ENCODE measurements around the gene FMN2. TPM values are rescaled to one million over a fixed set of nuclear protein-coding genes. Genes with fewer than 3 reads are reported as not detected.
"Not testable (repeated sequence)": the region's sequence is repeated elsewhere in the genome, so short reads cannot be mapped to it uniquely, and the experiment has no call there.

FMN2 gene
- total RNA-seq, 1 donor from 2014 or later: 0.69 TPM

DNA sequence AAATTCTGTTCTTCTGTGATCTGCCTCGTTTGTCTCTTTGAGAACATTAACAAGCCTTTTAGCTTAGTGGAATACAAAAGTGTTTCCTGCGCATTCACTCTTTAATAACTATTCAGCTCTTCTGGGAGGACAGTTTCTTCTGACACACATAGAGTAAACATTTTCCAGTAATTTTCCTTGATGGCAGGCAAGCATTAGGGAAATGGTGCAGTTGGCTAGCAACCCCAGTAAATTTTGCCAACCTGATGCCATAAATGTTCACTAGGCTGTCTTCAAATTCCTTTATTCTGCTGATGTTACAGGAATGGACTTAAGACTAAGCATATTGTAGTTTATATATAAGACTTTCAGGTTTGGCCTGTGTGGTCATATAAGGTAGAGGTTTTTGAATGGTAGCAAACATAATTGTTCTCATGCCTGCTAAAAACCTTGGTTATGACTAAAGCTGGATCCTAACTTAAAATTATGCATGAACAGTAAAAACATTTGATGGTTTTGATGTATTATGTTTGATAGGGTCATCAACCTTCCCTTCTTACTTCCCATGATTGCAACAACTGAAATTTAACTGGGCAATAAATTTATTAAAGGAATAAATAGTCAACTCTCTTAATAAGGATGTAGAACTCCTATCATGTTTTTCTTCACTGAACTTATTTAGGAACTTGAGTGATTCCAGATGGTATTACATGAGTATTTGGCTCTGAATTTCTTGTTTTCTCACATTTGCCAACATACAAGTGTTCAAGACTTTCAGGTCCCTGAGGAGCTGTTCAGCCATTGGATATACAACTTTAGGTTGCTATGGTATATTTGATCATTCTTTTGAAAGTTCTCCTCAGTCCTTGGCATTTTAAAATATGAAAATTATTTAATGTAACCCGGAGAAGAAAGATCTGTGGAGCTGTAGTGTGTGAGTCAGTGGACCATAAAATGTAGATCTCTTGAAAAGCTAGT lies 223.4 kb downstream of the FMN2 start:
- DNase-seq: peak; percentile 94

DNA sequence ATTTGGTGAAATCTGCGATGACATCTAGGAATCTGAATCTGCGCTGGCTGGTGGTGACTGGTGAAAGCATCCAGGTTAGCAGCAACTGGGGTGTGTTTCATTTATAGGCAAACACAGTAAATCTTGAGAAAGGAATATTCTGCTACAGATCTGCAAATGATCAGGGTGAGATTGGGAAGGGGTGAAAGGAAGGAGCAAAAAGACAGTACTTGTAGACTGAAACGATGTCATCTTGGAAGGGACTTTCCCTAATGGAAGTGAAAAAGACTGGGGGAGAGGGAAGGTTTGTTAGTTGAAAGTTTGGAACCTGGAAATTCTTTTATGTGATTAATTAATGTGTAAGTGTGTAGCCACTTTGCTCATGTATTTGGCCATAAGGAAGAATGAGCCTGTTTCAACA lies 228.3 kb downstream of the FMN2 start:
- DNase-seq: no peak

DNA sequence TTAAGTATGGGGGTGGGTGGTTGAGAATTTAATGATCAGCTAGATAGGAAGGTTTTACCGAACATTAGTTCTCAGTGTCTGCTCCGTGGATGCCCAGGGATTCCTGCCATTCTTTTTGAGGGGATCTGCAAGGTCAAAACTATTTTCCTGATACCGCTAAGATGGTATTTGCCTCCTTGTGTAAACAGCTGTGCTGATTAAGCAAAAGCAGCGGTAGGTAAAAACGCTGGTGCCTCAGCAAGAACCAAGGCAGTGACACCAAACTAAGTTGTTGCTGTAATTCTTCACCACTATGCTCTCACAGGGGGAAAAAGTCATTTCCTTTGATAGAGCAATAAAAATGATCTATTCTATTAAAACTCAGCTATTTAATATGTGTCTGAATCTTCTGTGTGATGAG lies 229.0 kb downstream of the FMN2 start:
- no peak for DNase-seq

DNA sequence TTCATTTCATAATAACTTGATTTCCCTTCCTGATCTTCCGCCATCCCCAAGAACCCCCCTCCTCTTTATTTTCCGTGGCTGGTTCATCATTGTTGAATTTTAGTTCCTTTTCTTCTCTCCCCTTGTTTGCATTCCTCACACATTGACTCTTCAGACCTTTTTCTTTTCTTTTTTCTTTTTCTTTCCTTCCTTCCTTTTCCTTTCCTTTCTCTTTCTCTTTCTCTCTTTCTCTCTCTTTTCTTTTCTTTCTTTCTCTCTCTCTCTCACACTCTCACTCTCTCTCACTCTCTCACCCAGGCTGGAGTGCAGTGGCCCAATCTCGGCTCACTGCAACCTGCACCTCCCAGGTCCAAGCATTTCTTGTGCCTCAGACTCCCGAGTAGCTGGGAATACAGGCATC lies 231.3 kb downstream of the FMN2 start:
- DNase-seq: no peak

DNA sequence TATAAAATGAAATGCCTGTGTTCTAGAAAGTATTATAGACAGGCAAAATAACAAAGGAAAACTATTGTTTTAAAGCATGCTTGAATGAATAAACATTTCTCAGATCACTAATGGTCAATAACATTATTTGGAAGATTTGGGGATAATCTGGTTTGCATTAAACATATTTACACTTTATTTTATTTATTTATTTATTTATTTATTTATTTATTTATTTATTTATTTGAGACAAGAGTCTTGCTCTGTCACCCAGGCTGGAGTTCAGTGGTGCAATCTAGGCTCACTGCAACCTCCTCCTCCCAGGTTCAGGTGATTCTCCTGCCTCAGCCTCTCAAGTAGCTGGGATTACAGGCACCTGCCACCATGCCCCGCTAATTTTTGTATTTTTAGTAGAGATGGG lies 236.7 kb downstream of the FMN2 start:
- DNase-seq: not testable (repeated sequence)

DNA sequence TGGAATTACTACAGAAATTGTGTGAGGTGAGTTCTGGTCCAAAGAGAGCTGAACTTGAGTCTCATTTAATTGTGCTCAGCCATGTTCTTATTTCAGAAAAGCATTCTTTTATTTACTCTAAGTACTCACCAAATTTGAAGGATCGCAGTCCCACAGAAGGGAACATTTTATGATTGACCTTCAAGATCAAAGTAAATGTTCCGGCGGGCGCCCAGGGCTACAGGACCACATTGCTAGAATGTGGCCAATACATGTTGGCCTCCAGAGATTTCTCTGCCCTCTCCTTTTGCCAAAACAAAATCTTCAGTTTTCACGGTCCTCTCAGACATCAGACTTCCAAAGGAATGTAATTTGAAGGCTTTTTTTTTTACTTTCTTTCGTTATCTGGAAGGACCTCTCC lies 237.8 kb downstream of the FMN2 start:
- no peak for DNase-seq

DNA sequence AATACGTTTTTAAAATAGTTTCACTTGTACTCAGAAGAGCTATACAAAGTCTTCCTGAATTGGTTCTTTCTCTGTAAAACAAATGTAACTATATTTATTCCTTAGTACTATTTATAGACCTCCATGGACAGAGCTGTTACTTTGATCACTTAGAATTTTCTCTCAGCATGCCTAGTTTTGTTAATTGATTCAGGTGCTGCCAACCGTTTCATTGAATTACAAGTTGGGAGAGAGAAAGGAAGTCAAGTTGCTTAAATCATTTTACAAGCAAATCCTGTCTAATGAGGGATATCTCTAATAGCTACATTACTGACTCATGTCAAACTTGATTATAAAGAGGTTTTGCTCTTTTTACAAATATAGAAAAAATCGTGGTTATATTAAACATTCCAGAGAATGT lies 241.0 kb downstream of the FMN2 start:
- DNase-seq: no peak

DNA sequence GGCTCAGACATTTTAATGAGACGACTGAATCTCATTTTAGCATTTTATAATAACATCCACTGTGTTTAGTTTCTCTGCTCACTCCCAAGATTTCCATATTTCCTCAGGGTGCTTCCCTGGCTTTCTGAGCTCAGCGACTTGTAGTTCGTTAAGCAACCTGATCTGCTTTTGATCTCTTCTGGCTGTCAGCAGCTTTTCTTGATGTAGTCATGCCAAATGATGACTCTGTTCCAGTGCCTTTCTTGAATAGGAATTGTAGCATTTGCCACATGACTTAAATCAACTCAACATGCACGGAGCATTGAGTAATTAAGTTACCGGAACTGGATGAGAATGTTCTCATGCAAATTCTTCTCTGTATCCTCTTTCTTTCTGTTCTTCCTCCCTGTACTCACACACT lies 246.1 kb downstream of the FMN2 start:
- peak; percentile 93 for DNase-seq

DNA sequence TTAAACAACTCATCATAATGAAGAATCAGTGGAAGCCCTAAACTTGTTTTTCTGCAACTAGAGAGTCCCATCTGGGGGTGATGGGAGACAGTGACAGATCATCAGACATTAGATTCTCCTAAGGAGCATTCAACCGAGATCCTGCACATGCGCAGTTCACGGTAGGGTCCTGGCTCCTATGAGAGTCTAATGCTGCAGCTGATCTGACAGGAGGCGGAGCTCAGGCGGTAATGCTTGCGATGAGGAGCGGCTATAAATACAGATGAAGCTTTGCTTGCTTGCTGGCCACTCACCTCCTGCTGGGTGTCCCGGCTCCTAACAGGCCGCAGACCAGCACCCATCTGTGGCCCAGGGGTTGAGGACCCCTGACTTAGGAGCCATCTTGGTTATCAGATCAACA lies 247.2 kb downstream of the FMN2 start:
- DNase-seq: no peak

DNA sequence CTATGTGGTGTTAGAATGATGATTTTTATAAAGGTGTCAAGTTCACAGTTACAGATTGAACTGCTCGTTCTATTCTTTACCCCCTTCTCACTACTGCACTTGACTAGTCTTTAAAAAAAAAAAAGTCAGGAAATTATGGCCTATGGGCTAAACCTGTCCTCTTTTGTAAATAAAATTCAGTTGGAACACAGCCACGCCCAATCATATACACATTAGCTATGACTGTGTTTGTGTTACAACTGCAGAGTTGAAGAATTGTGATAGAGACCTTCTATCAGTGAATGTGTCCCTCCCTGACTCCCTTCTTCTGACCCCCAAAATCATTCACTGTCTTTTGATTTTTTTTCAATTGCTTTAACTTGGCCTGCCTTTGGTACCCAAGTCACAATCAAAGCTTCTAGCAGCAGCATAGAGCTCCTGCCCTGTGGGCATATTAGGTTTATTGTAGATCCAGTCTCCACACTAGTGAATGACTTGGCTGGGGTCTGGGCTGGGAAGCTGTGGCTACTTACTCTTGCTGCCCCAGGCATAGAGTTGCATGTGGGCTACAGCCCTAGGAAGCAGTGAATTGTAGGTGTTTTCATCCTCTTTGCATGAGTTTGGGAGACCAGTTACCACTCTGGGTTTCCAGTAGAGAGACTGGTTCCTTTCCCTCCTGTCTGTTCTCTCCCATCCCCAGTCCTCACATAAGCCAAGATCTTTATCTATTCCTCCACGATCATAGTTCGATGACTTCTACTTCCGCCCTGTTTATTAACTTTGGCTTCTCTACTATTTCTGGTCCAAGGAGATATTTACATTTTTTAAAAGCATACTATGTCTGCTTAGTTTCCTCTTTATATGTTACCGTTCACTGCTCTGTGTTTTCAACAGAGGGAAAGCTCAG lies 249.9 kb downstream of the FMN2 start:
- no peak for DNase-seq

DNA sequence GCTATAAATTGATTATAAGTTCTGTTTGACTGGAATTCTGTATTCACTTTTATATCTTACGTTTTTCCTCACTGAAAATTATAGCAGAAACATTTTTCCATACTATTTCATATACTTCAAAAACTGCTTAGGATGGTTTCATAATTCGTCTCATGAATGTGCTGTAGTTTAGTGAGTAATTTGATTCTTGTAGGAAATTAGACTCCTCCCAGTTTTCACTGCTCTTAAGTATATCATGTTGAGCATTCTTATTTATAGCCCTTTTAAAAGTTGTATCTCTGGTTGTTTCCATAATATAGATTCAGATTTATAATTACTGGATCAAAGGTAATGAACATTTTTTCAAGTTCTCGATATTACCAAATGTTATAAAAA lies 250.6 kb downstream of the FMN2 start:
- no peak for DNase-seq

DNA sequence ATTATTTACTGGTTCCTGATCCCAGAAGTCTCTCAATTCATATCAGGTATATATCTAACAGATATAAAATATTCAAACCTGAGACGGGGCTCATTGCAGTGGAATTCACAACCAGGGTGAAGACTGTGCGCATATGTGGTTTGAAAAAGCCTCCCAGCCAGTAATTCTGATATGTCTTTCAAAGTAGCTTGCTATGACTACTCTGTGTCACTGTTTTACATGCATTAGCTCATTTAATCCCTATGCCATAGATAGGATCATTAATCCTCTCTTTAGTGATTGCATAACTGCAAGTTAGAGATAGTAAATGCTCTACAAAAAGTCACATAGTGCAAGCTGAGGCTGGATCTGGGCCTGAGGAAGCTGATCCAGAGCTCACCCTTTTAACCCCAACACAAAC lies 251.4 kb downstream of the FMN2 start:
- no peak for DNase-seq

DNA sequence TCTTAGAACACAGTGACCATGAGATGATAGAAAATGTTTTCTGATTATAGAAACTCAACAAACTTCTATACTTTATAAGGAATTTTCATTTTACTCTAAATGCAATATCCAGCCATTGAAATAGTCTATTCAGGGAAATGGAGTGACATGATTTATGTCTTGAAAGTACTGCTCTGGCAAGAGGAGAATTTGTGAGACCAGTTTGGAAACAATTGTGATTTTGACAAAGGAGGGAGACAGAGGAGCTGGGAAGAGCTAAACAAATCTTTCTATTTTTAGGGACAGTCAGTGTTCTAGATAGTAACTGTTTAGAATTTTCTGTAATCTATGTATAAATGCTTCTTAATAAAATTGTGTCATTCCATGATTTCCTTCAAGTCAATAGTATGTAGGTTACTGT lies 252.3 kb downstream of the FMN2 start:
- DNase-seq: peak; percentile 9

DNA sequence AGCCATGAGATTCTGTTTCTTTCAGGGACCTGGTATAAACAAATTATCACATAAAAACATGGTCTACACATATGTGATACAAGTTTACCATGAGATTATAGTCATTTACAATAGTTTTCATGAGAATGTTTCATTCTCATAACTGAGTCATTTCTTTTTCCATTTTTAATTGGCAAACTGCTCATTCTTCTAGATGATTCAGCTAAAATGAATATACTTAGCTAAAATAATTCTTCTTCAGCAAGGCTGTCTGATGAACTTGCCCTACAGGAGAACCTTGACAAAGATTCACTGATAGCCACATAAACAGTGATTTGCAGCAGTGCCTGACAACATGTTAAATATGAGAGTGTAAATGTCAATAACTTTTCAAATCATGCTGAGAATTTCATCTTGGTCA lies 253.2 kb downstream of the FMN2 start:
- DNase-seq: no peak

DNA sequence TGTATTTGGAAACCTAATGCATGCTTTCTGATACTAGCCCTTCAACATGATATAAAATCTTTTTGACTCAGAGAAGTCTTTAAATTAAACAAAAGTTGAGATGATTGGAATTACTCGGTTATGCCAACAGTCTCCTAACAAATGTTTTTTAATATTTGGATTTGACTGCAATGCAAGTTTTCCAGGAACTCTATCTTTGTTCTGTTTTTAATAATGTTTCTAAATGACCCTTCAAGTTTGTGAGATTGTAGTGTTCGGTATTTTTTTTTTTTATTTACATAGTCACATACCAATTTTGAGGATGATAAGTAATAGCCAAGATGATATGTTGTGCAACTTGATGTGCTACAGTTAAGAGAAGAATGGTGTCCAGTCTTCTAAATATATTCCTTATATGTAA lies 258.0 kb downstream of the FMN2 start:
- no peak for DNase-seq

DNA sequence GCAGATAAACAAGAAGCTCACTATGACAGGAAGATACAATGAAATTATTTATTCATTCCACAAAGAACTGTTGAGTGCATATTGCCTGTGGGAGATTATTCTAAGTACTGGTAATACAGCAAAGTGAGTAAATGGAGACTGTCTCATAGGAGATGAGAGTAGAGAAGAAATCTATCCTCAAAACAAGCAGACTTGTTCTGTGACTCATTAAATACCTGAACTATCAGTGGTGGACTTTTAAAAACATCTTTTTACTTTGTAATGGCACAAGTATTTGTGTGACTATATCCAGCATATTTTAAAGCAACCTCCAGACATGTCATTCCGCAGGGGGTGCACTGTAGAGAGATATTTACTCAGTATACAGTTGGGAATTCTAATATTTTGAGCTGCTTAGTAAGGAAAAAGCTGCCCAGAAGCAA lies 259.2 kb downstream of the FMN2 start:
- DNase-seq: no peak

DNA sequence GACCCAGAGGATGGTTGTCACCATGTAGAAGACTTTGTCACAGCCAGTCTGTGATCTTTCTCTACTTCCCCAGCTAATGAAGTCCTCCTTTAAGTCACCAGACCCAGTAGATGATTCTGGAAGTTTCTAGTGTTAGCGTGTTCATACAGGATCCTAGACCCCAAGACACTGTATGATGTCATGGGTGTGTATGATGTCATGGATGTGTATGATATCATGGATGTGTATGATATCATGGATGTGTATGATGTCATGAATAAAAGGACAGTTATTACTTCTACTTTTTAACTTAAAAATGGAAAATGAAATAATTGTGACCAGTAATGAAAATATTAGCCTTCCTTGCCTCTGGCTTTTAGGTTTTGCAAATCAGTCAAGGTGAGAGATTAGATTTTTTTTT lies 260.0 kb downstream of the FMN2 start:
- no peak for DNase-seq

DNA sequence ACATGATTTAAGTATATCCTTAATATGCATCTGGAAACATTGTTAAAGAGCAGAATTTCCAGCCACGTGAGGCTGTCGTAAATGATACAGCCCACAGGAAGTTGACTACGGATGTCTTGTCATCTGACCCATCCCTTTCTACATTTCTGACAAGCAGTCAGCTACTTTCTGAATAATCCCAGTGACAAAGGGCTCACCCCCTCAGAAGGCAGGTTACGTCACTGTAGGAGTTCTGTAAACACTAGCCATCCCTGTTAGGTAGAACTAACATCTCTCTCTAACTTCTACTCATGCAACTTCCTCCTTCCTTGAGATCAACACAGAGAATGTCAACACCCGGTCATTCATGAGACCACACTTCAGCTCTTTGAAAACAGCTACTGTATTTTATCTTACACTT lies 261.1 kb downstream of the FMN2 start:
- DNase-seq: no peak

DNA sequence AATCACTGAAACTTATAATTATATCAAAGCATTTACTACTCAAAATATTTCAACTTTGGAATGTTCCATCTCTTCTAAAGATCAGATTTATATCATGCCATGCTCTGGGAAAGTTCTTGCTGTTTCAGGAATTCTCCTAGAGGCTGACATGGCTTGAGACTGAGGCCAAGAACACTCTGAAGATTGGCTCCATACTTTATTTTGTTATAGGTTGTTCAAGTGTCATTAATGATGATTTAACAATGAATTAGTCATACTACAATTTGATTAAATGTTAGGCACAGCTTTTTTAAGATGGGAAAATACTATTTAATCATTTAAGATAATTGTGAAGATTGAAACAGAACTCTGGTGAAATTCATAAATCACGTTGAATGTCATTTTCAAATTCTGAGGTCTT lies 264.9 kb downstream of the FMN2 start:
- no peak for DNase-seq

DNA sequence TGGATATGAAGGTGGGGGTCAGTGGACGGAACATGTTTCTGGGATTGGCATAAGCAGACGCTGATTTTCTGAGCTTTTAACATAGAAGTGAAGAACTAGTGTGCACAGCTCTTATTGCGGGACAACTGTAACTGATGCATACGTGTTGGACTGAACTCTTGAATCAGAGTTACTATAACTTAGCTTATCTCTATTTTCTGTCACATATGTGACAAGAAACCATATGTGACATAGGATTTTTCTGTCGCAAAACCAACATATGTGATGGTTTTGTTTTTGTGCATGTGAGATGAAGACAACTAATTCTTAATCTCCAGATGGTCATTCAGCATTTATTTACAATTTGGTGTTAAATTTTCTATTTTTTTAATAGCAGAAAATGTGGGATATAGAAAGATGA lies 270.4 kb downstream of the FMN2 start:
- no peak for DNase-seq

DNA sequence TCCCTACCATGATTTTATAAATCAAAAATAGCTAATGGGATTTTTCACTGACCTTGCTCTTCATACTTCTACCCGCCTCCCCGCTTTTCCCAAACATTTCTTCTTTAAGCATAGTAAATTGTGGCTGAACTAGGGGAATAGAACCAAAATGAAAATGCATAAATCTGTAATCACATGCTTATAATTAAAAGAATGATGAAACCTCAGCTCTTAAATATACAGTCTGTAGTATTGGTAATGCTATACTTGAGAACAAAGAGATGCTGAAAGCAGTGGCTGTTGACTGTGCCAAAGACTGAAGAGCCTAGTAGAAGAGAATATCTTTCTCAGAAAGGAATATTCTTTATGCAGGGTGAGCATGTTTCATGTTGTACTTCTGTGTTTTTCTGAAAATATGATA lies 271.1 kb downstream of the FMN2 start:
- DNase-seq: no peak

DNA sequence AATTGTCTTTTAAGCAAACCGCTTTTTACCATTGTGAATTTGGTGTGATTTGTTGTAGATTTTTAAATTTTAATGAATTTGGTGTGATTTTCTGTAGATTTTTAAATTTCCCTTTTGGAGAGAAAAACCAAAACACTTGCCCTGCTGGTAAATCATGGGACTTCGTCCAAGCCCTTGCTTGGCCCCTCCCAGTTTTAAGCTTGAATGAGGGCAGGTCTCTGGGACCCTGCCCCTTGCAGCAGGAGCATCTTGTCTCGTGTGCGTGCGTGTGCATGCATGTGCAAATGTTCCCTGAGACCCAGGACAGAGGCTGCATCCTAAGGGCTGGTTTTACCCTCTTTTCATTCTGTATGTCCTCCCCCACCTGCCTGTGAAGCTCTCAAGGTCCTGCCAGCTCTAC lies 271.6 kb downstream of the FMN2 start:
- DNase-seq: no peak

DNA sequence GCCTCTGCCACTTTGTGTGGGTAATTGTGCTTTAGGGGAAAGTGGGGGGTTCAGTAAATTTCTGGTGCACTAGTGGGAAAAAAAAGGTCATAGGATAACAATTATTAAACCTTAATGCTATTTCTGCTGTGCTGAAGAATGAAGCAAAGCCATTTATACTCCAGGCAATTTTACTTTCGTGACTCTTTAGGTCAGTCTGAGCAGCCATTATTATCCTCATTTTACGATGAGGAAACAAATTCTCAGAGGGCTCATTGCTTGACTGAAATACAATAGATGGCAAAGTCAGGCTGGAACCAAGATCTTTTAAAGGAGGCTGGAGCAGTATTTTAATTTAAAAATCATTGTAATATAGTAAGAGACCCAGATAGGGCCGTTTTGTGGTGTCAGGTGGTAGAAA lies 272.2 kb downstream of the FMN2 start:
- DNase-seq: no peak

DNA sequence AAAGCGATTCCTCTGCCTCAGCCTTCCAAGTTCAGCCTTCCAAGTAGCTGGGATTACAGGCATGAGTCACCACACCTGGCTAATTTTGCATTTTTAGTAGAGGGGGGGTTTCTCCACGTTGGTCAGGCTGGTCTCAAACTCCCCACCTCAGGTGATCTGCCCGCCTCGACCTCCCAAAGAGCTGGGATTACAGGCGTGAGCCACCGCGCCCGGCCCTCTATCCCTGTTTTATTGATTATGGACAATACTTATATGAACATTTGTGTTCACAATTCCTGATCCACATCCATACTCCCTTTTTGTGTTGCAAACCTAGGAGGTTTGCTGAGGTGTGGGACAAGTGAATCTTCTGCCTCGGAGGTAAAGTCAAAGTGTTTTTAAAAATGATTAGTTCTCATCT lies 275.0 kb downstream of the FMN2 start:
- DNase-seq: no peak
